UCSD-AML1 (cell line): ENCODE measurements around the gene CACTIN.

ENCODE experiments used
- DNase-seq: peaks from one replicate; lab custom pipeline; 2025; ENCODE audit not compliant: unreplicated experiment; lab: John Stamatoyannopoulos, UW

Gene CACTIN

DNA sequence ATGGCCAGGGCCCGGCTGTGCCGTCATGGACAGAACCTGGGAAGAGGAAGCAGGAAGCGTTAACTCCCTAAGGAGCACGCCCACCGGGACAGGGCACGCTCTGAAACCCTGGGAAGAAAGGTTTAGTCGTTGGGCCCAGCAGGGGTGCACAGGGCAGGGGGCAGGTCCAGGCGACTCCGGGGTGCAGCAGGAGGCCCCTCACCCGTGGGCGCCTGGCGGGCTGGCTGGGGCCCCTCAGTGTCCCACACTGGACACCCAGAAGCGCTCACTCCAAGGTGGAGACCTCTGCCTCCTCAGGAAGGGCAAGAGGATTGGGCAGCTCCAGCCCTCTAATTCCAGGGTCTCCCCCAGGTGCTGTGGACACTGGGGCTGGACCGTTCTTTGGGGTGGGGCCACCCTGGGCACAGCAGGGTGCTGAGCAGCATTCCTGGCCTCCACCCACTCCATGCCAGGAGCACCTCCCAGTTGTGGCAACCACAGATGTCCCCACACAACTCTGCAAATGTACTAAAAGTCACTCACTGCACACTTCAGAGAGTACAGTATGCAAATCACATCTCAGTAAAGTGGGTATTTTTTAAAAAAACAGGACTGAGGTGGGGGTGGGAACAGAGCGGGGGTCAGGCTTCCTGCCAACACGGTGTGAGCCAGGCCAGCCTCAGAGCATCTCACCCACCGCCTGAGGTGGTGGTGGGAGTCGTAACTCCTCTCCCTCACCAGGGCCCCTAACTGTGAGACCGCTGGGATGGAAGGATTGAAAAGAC is 38.5 kb upstream of the CACTIN start:
- no peak for DNase-seq

DNA sequence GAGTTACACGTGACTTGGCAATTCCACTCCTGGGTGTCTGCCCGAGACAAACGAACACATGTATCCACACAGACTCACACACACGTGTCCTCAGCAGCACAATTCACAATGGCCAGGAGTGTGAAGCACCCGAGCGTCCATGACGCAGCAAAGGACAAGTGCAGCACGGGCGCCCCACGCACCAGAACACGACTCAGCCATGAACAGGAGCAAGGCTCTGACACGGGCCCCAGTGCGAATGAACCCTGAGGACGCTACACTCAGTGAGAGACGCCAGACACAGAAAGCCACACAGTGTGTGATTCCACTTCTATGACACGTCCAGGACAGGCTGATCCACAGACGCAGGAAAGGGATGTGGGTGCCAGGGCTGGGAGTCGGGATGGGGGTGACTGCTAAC is 37.2 kb upstream of the CACTIN start:
- no peak for DNase-seq

GRCh38 chr19:3661284-3662238 is 35.0 kb upstream of the CACTIN start:
- DNase-seq: no peak

- DNase-seq: no peak
Observed at GRCh38 chr19:3660493-3661219, 34.1 kb upstream of the CACTIN start.

DNA sequence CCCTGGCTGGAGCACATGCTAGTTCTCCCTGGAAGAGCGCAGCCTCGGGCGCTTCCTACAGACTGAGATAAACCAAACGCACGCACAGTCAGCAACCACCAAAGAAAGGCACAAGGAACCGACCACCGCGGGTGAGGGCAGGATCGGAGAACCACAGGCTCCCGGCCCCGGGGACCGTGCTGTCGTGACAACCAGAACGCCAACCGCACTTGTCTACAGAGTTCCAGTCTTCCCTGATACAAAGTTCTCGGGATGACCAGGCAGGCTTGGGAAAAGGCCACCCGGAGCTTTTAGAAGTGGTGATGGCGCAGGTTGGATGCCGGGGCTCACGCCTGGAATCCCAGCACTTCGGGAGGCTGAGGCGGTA is 33.1 kb upstream of the CACTIN start:
- no peak for DNase-seq

- no peak for DNase-seq
Observed at GRCh38 chr19:3658870-3659745, 32.5 kb upstream of the CACTIN start.

GRCh38 chr19:3658004-3658869 is 31.6 kb upstream of the CACTIN start:
- no peak for DNase-seq

GRCh38 chr19:3657395-3657769 is 30.8 kb upstream of the CACTIN start:
- DNase-seq: no peak

GRCh38 chr19:3656747-3657394 is 30.3 kb upstream of the CACTIN start:
- DNase-seq: no peak

DNA sequence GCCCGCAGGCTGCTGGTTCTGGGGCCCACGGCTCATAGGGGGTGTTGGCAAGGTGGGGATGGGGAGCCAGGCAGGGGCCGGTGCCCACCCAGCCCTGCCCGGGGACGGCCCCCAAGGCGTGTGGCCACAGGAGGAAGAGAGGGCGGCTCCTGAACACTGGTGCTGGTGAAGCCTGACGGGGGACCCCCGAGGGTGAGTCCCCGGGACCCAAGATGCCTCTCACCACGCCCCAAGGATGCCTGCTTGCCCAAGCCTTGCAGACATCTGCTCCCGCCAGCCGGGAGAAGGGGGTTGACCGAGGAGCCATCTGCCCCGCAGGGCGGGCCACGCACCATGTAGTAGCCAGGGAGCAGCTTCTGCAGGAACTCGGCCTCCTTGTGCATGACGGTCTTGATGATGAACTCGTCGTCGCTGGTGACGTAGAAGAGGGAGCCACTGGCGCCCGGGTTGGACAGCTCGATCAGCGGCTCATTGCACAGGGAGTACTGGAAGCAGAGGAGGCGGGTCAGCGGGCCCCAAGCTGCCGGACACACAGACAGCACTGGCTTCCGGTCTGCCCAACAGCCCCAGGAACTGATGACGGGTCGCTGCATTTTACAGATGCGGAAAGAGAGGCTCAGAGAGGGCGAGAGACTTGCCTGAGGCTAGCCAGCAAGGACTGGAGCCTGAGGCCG is 29.6 kb upstream of the CACTIN start:
- DNase-seq: no peak

DNA sequence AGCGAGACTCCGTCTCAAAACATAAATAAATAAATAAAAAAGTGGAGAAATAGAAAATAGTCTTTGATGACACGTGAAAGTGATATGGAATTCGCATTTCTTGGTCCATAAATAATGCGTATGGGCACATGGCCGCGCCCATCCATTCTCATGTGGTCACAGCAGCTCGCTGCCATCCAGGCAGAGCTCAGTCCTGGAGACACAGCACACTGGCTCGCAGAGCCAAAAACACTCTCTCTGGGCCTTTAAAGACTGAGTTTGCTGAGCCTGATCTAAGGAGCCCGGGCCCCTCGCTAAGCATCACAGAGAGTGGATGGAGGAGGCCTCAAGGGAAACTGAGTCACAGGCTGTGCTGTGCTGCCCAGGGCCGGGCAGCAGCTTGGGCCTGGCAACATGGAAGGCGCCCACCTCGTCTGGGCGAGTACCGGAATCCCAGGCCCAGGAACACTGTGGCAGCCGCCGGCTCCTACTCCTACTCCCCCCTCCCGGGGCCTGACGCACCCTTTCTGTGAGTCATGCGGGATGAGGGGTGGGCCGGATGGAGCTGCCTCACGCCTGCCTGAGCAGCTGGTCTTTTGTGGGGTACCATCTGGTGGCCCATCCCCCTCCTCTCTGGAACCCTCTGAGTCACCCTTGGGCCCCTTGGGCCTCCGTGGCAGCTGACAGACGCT is 28.9 kb upstream of the CACTIN start:
- DNase-seq: no peak

DNA sequence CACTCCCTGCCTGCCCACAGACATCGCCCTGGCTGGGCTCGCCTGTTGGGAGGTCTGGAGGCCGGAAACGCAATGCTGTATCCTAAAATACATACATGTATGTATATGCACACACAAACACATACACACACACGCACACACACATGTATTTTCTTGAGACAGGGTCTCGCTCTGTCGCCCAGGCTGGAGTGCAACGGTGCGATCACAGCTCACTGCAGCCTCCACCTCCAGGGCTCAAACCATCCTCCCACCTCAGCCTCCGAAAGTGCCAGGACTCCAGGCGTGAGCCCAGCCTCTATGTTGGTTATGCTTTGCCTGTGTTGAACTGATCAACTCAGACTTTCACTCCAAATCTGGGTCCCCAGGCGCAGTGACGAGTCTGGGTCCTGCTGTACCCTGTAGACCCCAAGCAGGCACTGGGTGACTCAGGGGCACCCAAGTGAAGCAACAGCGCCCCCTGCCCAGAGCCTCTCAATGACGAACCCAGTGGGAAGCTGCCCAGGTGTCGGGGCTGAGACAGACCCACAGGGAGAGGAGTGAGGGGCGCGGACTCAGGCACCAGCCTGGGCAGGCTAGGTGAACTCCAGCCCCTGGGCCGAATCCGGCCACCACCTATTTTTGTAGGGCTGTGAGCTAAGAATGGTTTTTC is 27.4 kb upstream of the CACTIN start:
- DNase-seq: peak; percentile 22

GRCh38 chr19:3653081-3653795 is 26.6 kb upstream of the CACTIN start:
- no peak for DNase-seq

- no peak for DNase-seq
Observed at GRCh38 chr19:3652422-3652821, 25.8 kb upstream of the CACTIN start.

GRCh38 chr19:3651684-3652083 is 25.1 kb upstream of the CACTIN start:
- no peak for DNase-seq

GRCh38 chr19:3649888-3650287 is 23.3 kb upstream of the CACTIN start:
- no peak for DNase-seq
